ENCODE data around the gene IFNA14. TPM values are rescaled to one million over a fixed set of nuclear protein-coding genes. Genes with fewer than 3 reads are reported as not detected.

Gene IFNA14
- total RNA-seq, 1 donor from 2014 or later = not detected

DNA sequence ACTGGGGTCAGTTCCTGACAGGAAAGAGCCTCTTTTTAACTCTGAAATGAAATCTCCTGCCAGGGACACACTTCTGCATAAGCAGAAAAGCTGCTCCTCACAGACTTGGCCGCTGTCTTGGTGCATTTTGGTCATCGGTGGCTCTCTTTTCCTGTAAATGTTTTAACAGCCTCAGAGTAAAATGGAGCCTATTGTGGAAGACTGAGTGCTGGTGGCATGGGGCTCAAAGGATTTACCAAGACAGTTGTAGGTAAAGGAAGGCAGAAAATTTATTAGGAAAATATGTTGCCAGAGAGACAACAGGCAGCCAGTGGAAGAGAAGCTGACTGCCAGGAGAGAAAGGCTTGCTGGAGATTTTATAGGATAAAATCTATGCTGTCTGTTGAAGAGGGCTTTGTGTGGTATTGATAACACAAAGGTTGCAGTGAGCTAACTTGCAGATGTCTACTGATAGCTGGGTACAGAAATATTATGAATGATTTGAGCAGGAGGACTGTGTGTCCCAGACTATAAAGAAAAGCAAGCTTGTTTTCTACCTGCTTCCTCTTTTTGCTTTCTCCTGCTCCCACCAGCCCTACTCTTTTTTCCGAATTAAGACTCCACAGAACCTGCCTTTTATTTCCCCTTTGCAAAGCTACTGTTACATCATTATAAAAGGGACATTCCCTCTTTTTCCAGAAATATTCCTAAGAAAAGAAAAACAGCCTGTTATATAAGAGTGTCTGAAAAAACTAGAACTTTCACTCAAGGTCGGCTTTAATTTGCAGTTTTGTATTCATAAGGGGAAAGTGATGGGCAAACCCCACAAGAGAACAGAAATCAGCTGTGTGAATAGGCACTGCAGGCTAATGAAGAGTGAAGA lies 27.9 kb upstream of the IFNA14 start:
- H3K4me3 Mint-ChIP-seq (ENCODE audit: unreplicated experiment) = no peak overlapping the region
- no peak overlapping the region for H3K27ac ChIP-seq (ENCODE audit: low read depth, low read length)
- H3K9ac ChIP-seq (ENCODE audit: low read length) = no peak overlapping the region
- no peaks in the 10 kb centered on the region for H4K20me1 ChIP-seq (ENCODE audit: insufficient read depth, low read length)
- H3K27me3 ChIP-seq (ENCODE audit: insufficient read depth, low read length) = peaks cover 18% of the 10 kb centered on the region
- FAIRE-seq (no peak), DNase-seq (ENCODE audit: low read depth) (no peak)
- no peaks in the 10 kb centered on the region for H3K79me2 ChIP-seq (ENCODE audit: insufficient read depth, low read length)
- peaks cover 7% of the 10 kb centered on the region for H3K9me3 Mint-ChIP-seq (ENCODE audit: unreplicated experiment)
- H3K36me3 Mint-ChIP-seq (ENCODE audit: low read depth, unreplicated experiment) = no peaks in the 10 kb centered on the region
- H3K4me2 ChIP-seq (ENCODE audit: low read length) = no peak overlapping the region
- H3K9me3 ChIP-seq (ENCODE audit: insufficient read depth, low read depth, low read length) = no peaks in the 10 kb centered on the region
- no peaks in the 10 kb centered on the region for H3K36me3 ChIP-seq (ENCODE audit: insufficient read depth, low read length)
- H3K27ac Mint-ChIP-seq (ENCODE audit: unreplicated experiment) = no peak overlapping the region
- TF ChIP-seq EZH2 (IDR thresholded peaks at IDR 0.05; ENCODE audit: insufficient read depth, low read length) = no peak
- TF ChIP-seq, protein P1, sequence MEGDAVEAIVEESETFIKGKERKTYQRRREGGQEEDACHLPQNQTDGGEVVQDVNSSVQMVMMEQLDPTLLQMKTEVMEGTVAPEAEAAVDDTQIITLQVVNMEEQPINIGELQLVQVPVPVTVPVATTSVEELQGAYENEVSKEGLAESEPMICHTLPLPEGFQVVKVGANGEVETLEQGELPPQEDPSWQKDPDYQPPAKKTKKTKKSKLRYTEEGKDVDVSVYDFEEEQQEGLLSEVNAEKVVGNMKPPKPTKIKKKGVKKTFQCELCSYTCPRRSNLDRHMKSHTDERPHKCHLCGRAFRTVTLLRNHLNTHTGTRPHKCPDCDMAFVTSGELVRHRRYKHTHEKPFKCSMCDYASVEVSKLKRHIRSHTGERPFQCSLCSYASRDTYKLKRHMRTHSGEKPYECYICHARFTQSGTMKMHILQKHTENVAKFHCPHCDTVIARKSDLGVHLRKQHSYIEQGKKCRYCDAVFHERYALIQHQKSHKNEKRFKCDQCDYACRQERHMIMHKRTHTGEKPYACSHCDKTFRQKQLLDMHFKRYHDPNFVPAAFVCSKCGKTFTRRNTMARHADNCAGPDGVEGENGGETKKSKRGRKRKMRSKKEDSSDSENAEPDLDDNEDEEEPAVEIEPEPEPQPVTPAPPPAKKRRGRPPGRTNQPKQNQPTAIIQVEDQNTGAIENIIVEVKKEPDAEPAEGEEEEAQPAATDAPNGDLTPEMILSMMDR (IDR thresholded peaks at IDR 0.05; ENCODE audit: insufficient read depth, low read depth, low read length) = no peak
- H3K4me1 ChIP-seq (ENCODE audit: insufficient read depth, low read length) = no peaks in the 10 kb centered on the region
- peaks cover 42% of the 10 kb centered on the region for H3K27me3 Mint-ChIP-seq (ENCODE audit: low read depth, unreplicated experiment)
- H2AFZ ChIP-seq (ENCODE audit: low read depth, low read length) = no peak overlapping the region
- H3K4me3 ChIP-seq (ENCODE audit: insufficient read depth, low read depth, low read length) = no peak overlapping the region
- no peaks in the 10 kb centered on the region for H3K4me1 Mint-ChIP-seq (ENCODE audit: low read depth, unreplicated experiment)

DNA sequence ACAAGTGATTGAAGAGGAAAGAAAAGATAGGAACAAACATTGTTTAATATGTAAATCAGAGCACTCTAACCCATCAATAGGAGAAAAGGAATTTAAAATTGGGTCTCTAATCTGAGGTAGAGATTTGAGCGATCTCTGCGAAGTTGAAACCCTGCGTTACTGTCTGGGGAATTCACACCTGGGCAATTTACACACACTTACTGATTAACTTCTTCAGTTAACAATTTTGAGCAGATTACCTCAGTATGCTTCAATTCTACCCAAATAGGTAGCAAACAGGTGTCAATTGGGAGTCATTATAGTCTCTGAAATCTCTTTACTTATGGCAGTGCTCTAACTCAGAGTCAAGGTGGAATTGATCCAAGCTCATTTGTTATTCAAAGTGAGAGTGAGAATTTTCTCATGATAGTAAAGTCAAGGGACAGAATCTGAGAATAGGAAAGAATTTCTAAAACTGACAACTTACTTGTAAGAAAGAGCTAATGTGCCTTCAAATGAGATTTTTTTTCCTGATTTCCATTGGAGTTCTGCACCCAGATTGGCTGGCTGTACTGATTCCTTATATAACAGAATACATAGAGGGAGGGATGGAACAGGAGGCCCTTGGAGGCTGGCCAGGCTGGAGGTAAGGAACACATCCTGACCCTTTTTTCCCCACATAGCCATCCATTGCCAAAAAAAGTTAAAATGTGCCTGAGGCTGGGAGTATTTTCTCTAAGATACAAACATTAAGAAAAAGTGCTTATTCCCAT lies 27.1 kb upstream of the IFNA14 start:
- Histone ChIP-seq H3K9me3 (ENCODE audit: insufficient read depth, low read depth, low read length) (no peaks in the 10 kb centered on the region), H3K9ac (ENCODE audit: low read length) (no peak overlapping the region), H3K4me1 (ENCODE audit: insufficient read depth, low read length) (no peaks in the 10 kb centered on the region), H4K20me1 (ENCODE audit: insufficient read depth, low read length) (no peaks in the 10 kb centered on the region), H2AFZ (ENCODE audit: low read depth, low read length) (no peak overlapping the region), H3K27ac (ENCODE audit: low read depth, low read length) (no peak overlapping the region), H3K36me3 (ENCODE audit: insufficient read depth, low read length) (no peaks in the 10 kb centered on the region), H3K27me3 (ENCODE audit: insufficient read depth, low read length) (peaks cover 18% of the 10 kb centered on the region), H3K4me2 (ENCODE audit: low read length) (no peak overlapping the region), H3K79me2 (ENCODE audit: insufficient read depth, low read length) (no peaks in the 10 kb centered on the region), H3K4me3 (ENCODE audit: insufficient read depth, low read depth, low read length) (no peak overlapping the region)
- TF ChIP-seq, protein P1 (IDR thresholded peaks at IDR 0.05; ENCODE audit: insufficient read depth, low read depth, low read length) = no peak
- TF ChIP-seq EZH2 (IDR thresholded peaks at IDR 0.05; ENCODE audit: insufficient read depth, low read length) = no peak
- no peak overlapping the region for H3K4me3 Mint-ChIP-seq (ENCODE audit: unreplicated experiment)
- no peak for DNase-seq (ENCODE audit: low read depth)
- no peak overlapping the region for H3K27ac Mint-ChIP-seq (ENCODE audit: unreplicated experiment)
- H3K4me1 Mint-ChIP-seq (ENCODE audit: low read depth, unreplicated experiment) = no peaks in the 10 kb centered on the region
- H3K27me3 Mint-ChIP-seq (ENCODE audit: low read depth, unreplicated experiment) = peaks cover 46% of the 10 kb centered on the region
- H3K36me3 Mint-ChIP-seq (ENCODE audit: low read depth, unreplicated experiment) = no peaks in the 10 kb centered on the region
- H3K9me3 Mint-ChIP-seq (ENCODE audit: unreplicated experiment) = peaks cover 7% of the 10 kb centered on the region
- no peak for FAIRE-seq
